ENCODE results near the gene TMEM138. TPM values are rescaled to one million over a fixed set of nuclear protein-coding genes. Genes with fewer than 3 reads are reported as not detected.

Gene TMEM138
- polyA plus RNA-seq, 1 donor from 2014 or later: 19.6 TPM

DNA sequence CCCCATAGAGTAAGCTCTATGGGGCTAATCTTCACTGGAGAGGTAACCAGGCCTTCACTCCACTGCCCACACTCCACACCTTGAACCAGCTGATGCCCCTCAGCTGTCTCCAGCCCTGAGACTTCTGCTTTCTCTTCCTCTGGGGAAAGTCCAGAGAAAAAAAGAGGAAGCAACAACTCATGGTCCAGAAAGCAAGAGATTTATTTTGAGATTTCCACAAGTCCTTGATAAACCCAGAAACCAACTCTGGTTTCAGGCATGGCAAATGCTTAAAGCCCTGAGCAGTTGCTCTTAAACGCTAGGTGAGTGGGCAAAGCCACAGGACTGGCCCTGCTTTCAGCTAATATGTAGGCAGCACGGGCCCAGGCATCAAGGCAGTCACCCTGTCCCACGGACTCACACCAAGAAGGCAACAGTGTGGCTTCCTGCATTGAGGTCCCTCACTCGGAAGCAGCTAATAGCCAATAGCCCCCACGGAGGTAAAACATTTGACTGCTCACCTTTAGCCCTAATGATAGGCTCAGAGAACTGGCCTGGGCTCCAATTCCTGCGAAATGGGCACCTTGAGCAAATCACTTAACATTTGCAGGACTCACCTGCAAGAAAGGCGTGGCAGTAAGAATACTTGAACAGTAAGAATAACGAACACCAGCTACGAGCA, 4.8 kb upstream of the TMEM138 start:
- Histone ChIP-seq H2AFZ (ENCODE audit: low read depth, low read length) (no peak overlapping the region), H3K4me2 (ENCODE audit: low read length) (no peak overlapping the region), H4K20me1 (ENCODE audit: insufficient read depth) (no peaks in the 10 kb centered on the region), H3K36me3 (ENCODE audit: insufficient read depth, low read length) (no peaks in the 10 kb centered on the region), H3K9ac (ENCODE audit: low read length) (no peak overlapping the region), H3K27ac (ENCODE audit: low read length) (no peak overlapping the region), H3K27me3 (ENCODE audit: insufficient read depth, low read depth, low read length) (no peaks in the 10 kb centered on the region), H3K4me3 (ENCODE audit: low read length) (no peak overlapping the region), H3F3A (ENCODE audit: insufficient read depth, low read length, poor library complexity, severe bottlenecking) (no peaks in the 10 kb centered on the region), H3K9me2 (ENCODE audit: insufficient read depth, low read length) (no peaks in the 10 kb centered on the region), H3K79me2 (replicated peaks; ENCODE audit: insufficient read depth, low read length) (peaks cover 9% of the 10 kb centered on the region), H3K9me3 (ENCODE audit: low read length) (no peaks in the 10 kb centered on the region)
- TF ChIP-seq, protein P1, sequence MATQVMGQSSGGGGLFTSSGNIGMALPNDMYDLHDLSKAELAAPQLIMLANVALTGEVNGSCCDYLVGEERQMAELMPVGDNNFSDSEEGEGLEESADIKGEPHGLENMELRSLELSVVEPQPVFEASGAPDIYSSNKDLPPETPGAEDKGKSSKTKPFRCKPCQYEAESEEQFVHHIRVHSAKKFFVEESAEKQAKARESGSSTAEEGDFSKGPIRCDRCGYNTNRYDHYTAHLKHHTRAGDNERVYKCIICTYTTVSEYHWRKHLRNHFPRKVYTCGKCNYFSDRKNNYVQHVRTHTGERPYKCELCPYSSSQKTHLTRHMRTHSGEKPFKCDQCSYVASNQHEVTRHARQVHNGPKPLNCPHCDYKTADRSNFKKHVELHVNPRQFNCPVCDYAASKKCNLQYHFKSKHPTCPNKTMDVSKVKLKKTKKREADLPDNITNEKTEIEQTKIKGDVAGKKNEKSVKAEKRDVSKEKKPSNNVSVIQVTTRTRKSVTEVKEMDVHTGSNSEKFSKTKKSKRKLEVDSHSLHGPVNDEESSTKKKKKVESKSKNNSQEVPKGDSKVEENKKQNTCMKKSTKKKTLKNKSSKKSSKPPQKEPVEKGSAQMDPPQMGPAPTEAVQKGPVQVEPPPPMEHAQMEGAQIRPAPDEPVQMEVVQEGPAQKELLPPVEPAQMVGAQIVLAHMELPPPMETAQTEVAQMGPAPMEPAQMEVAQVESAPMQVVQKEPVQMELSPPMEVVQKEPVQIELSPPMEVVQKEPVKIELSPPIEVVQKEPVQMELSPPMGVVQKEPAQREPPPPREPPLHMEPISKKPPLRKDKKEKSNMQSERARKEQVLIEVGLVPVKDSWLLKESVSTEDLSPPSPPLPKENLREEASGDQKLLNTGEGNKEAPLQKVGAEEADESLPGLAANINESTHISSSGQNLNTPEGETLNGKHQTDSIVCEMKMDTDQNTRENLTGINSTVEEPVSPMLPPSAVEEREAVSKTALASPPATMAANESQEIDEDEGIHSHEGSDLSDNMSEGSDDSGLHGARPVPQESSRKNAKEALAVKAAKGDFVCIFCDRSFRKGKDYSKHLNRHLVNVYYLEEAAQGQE (IDR thresholded peaks at IDR 0.05; ENCODE audit: borderline replicate concordance): no peak
- TF ChIP-seq EZH2 (IDR thresholded peaks at IDR 0.05; ENCODE audit: borderline replicate concordance, insufficient read depth, low read length, poor library complexity, severe bottlenecking): no peak

DNA sequence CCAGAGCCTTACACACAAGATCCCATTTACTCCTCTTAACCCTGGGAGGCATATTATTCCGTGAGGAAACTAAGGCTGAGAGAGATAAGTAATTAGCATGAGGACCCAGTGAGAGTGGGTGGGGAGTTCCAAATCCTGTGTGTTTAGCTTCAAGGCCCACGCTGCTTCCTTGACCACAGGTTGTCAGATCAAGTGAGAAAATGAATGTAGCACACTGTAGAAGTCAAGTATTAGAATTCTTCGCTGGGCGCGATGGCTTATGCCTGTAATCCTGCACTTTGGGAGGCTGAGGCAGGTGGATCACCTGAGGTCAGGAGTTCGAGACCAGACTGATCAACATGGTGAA, 4.3 kb upstream of the TMEM138 start:
- TF ChIP-seq MXI1 (conservative IDR thresholded peaks at IDR 0.05; ENCODE audit: poor library complexity, severe bottlenecking) (no peak), RAD21 (conservative IDR thresholded peaks at IDR 0.05) (no peak)
- Histone ChIP-seq H3K9me2 (ENCODE audit: insufficient read depth, low read length) (no peaks in the 10 kb centered on the region), H3K9me3 (ENCODE audit: low read length) (no peaks in the 10 kb centered on the region), H3K4me2 (ENCODE audit: low read length) (no peak overlapping the region), H3K27me3 (ENCODE audit: insufficient read depth, low read depth, low read length) (no peaks in the 10 kb centered on the region), H2AFZ (ENCODE audit: low read depth, low read length) (no peak overlapping the region), H3K4me3 (ENCODE audit: low read length) (no peak overlapping the region), H3K36me3 (ENCODE audit: insufficient read depth, low read length) (no peaks in the 10 kb centered on the region), H3K9ac (ENCODE audit: low read length) (no peak overlapping the region), H3K79me2 (replicated peaks; ENCODE audit: insufficient read depth, low read length) (peaks cover 14% of the 10 kb centered on the region), H4K20me1 (ENCODE audit: insufficient read depth) (no peaks in the 10 kb centered on the region), H3K27ac (ENCODE audit: low read length) (no peak overlapping the region), H3F3A (ENCODE audit: insufficient read depth, low read length, poor library complexity, severe bottlenecking) (no peaks in the 10 kb centered on the region)

DNA sequence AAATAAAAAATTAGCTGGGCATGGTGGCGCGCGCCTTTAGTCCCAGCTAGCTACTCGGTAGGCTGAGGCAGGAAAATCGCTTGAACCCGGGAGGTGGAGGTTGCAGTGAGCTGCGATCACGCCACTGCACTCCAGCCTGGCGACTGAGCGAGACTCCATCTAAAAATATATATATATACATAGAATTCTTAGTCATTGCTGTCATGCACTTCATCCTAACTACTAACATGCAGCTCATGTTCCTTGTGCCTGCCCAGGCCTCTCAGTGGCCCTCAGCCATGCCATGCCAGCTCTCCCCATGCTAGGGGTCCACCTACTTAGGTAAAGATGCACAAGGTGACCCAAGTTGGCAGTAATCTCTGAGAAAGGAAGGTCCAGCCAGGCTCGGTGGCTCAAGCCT, 3.6 kb upstream of the TMEM138 start:
- H2AFZ ChIP-seq (ENCODE audit: low read depth, low read length): no peak overlapping the region
- no peak overlapping the region for H3K27ac ChIP-seq (ENCODE audit: low read length)
- H3K36me3 ChIP-seq (ENCODE audit: insufficient read depth, low read length): no peaks in the 10 kb centered on the region
- H3K27me3 ChIP-seq (ENCODE audit: insufficient read depth, low read depth, low read length): no peaks in the 10 kb centered on the region
- no peaks in the 10 kb centered on the region for H3F3A ChIP-seq (ENCODE audit: insufficient read depth, low read length, poor library complexity, severe bottlenecking)
- peaks cover 21% of the 10 kb centered on the region for H3K79me2 ChIP-seq (replicated peaks; ENCODE audit: insufficient read depth, low read length)
- H3K4me3 ChIP-seq (ENCODE audit: low read length): no peak overlapping the region
- H3K9me3 ChIP-seq (ENCODE audit: low read length): no peaks in the 10 kb centered on the region
- no peak overlapping the region for H3K9ac ChIP-seq (ENCODE audit: low read length)
- no peak for TF ChIP-seq MXI1 (conservative IDR thresholded peaks at IDR 0.05; ENCODE audit: poor library complexity, severe bottlenecking)
- TF ChIP-seq SMC3 (conservative IDR thresholded peaks at IDR 0.05; ENCODE audit: poor library complexity): no peak
- TF ChIP-seq TAF1 (IDR thresholded peaks at IDR 0.05; ENCODE audit: low read depth): no peak
- TF ChIP-seq EP300 (conservative IDR thresholded peaks at IDR 0.05; ENCODE audit: poor library complexity, severe bottlenecking): no peak
- TF ChIP-seq, protein P1 (IDR thresholded peaks at IDR 0.05; ENCODE audit: borderline replicate concordance): no peak
- no peak for TF ChIP-seq EZH2 (IDR thresholded peaks at IDR 0.05; ENCODE audit: borderline replicate concordance, insufficient read depth, low read length, poor library complexity, severe bottlenecking)
- TF ChIP-seq RAD21 (conservative IDR thresholded peaks at IDR 0.05): no peak
- no peak for TF ChIP-seq POLR2AphosphoS5 (IDR thresholded peaks at IDR 0.05)
- TF ChIP-seq, protein P2, sequence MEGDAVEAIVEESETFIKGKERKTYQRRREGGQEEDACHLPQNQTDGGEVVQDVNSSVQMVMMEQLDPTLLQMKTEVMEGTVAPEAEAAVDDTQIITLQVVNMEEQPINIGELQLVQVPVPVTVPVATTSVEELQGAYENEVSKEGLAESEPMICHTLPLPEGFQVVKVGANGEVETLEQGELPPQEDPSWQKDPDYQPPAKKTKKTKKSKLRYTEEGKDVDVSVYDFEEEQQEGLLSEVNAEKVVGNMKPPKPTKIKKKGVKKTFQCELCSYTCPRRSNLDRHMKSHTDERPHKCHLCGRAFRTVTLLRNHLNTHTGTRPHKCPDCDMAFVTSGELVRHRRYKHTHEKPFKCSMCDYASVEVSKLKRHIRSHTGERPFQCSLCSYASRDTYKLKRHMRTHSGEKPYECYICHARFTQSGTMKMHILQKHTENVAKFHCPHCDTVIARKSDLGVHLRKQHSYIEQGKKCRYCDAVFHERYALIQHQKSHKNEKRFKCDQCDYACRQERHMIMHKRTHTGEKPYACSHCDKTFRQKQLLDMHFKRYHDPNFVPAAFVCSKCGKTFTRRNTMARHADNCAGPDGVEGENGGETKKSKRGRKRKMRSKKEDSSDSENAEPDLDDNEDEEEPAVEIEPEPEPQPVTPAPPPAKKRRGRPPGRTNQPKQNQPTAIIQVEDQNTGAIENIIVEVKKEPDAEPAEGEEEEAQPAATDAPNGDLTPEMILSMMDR (IDR thresholded peaks at IDR 0.05; ENCODE audit: poor library complexity, severe bottlenecking): no peak
- no peaks in the 10 kb centered on the region for H4K20me1 ChIP-seq (ENCODE audit: insufficient read depth)
- H3K9me2 ChIP-seq (ENCODE audit: insufficient read depth, low read length): no peaks in the 10 kb centered on the region
- no peak overlapping the region for H3K4me2 ChIP-seq (ENCODE audit: low read length)
